NCI-H146 treated with DMSO at 0.1 percent for 48 hours (cell line): Measurements from ENCODE around the gene HOXC10.

ENCODE experiments used
- DNase-seq: peaks from one replicate; lab custom pipeline; 2025; ENCODE audit not compliant: unreplicated experiment; lab: John Stamatoyannopoulos, UW

The HOXC10 gene

DNA sequence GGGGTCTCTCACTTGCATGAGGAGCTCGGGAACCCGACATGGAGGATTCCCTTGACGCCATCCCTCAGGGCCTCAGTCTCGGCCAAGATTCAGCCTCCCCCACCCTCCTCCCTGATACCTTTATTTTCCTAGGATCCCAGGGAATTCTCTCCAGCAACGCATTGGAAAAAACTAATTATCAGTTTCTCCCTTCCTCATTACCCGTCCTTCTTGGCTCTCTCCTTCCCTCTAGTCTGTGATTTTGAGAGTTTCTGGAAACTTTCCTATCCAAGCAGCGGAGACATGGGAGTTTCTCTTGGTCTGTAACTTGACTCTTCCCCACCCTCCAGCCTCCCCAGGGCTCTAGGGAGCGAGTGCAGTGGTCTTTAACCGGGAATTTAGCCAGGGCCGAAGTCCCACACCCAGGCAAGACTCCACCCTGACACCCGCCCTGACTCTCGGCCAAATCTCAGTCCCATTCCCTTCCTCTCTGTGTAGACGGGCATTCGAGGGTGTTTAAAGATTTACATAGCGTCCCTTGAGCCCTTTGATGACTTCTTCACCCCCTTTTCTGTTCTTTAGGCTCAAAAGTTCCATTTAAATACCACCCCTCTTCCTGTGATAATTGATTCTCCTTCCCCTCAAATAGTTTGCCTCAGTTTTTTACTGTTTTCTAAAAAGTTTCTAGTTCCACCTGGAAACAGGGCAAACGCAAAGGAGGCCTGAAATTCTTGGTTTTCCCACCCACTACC is 54.6 kb downstream of the HOXC10 start:
- DNase-seq: no peak
